ENCODE data around the gene ERCC2.
"Not testable (repeated sequence)": the region's sequence is repeated elsewhere in the genome, so short reads cannot be mapped to it uniquely, and the experiment has no call there.

The ERCC2 gene

DNA sequence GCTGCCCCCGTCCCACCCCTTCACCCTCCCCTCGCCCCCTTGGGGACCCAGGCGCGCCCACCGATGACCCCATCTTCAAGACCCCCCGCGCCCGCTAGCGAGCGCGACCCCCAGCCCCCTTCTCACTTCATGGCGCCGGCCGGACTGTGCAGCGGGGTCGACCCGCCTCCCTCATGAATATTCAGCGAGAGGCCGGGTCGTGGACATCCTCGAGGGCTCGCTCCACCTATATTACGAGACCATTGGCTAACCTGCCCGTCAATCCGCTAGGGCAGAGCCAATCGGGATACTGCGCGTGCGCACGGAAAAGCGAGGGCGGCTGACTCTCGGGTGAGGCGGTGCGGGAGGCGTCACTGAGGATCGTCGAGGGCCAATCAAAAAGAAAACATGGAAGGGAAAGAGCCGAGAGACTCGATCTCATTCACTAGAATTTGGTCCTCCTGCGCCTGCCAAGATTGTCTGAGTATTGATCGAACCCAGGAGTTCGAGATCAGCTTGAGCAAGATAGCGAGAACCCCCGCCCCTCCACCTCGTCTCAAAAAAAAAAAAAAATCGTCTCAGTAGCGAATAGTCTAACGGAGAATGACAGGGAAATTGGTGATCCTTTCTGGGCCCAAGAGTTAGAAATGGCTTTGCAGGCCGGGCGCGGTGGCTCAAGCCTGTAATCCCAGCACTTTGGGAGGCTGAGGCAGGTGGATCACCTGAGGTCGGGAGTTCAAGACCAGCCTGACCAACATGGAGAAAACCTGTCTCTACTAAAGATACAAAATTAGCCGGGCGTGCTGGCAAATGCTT is at the start of gene ERCC2:
TSS of gene ERCC2 (minus strand) at position 164 of the 795 bp plus-strand sequence. CDS start at position 131, 33 bp downstream.
- H3K4me3 ChIP-seq (ENCODE audit: low read depth, low read length): peak within 1 kb of the TSS; percentile 86
- TF ChIP-seq, protein P1, sequence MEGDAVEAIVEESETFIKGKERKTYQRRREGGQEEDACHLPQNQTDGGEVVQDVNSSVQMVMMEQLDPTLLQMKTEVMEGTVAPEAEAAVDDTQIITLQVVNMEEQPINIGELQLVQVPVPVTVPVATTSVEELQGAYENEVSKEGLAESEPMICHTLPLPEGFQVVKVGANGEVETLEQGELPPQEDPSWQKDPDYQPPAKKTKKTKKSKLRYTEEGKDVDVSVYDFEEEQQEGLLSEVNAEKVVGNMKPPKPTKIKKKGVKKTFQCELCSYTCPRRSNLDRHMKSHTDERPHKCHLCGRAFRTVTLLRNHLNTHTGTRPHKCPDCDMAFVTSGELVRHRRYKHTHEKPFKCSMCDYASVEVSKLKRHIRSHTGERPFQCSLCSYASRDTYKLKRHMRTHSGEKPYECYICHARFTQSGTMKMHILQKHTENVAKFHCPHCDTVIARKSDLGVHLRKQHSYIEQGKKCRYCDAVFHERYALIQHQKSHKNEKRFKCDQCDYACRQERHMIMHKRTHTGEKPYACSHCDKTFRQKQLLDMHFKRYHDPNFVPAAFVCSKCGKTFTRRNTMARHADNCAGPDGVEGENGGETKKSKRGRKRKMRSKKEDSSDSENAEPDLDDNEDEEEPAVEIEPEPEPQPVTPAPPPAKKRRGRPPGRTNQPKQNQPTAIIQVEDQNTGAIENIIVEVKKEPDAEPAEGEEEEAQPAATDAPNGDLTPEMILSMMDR (conservative IDR thresholded peaks at IDR 0.05; ENCODE audit: low read depth, low read length): no peak
- peak; percentile 99 for DNase-seq (ENCODE audit: low read depth)

DNA sequence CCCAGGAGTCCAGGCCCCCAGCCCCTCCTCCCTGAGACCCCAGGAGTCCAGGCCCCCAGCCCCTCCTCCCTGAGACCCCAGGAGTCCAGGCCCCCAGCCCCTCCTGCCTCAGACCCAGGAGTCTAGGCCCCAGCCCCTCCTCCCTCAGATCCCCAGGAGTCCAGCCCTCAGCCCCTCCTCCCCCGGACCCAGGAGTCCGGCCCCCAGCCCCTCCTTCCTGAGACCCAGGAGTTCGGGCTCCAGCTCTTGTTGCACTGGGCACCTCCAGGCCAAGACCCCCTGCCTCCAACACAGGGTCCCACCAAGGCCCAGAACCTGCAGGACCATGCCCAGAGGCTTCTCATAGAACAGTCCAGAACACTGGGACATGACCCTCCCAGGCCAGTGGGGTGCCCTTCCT is 49.5 kb upstream of the ERCC2 start:
- DNase-seq (ENCODE audit: low read depth): no peak
- TF ChIP-seq, protein P1 (conservative IDR thresholded peaks at IDR 0.05; ENCODE audit: low read depth, low read length): no peak
- H3K4me3 ChIP-seq (ENCODE audit: low read depth, low read length): no peak overlapping the region

DNA sequence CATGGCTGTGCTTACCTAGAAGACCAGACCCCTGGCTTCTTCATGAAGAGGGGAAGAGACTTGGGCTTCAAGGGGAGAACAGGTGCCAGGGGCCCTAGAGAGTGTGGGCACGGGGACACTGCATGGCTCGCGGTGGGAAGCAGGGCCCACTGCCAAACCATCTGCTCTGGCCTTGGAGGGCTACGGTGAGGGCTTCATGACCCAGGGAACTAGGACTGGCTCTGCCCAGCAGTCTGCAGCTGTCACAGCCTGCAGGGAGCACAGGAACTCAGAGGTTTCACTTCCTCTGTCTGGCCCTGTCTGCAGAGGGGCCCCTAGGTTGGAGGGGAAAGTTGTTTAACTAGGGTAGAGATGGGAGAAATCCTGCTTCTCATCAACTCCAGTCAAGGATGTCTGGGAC is 49.0 kb upstream of the ERCC2 start:
- TF ChIP-seq, protein P1 (conservative IDR thresholded peaks at IDR 0.05; ENCODE audit: low read depth, low read length): no peak
- H3K4me3 ChIP-seq (ENCODE audit: low read depth, low read length): no peak overlapping the region
- DNase-seq (ENCODE audit: low read depth): no peak

DNA sequence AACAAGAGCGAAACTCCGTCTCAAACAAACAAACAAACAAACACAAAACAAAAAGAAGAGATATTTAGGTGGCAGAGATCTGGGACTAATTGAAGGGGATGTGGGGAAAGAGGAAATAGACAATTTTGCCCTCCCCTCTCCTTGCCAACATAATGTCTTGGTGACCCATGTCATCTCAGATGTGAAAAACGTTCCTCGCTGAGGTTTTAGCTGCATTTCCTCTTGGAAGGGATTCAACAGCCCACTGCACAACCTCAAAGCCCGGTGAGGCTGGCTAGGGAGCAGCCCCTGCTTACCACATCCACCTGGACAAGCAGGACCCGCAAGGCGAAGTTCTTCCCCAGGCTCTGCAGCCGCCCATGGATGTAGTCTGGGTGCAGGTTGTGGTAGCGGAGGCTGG is 48.4 kb upstream of the ERCC2 start:
- TF ChIP-seq, protein P1 (conservative IDR thresholded peaks at IDR 0.05; ENCODE audit: low read depth, low read length): no peak
- no peak for DNase-seq (ENCODE audit: low read depth)
- H3K4me3 ChIP-seq (ENCODE audit: low read depth, low read length): no peak overlapping the region

DNA sequence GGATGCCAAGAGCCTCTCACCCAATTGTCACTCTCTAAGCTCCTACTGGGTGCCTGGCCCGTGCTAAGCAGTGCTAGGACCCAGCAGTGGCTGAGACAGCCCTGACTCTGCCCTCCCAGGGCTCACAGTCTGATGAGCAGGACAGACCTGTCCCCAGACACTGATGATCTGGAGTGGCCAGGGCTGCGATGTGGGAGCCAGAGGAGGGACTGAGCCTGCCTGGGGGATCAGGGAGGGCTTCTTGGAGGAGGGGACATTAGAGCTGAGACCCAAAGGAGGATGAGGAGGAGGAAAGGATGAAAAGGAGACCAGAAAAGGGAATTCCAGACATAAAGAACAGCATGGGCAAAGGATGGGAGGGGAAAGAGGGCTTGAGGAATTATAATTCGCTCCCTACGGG is 46.8 kb upstream of the ERCC2 start:
- DNase-seq (ENCODE audit: low read depth): no peak
- TF ChIP-seq, protein P1 (conservative IDR thresholded peaks at IDR 0.05; ENCODE audit: low read depth, low read length): no peak

DNA sequence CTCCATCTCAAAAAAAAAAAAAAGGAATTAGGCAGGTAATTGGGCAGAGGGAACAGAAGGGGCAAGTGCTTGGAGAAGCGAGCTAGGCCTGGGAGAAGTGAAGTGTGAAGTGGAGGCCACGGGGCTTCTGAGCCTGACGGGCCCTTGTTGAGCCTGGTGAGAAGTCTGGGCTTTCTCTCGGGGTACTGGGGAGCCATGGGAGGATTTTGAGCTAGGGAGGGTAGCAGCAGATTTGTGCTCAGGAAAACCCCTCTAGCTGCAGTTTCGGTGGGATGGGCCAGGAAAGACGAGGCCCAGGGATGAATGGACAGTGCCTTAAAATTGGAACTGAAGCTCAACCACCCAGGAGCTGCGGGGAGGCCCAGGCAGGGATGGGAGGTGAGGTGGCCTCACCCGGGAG is 44.1 kb upstream of the ERCC2 start:
- TF ChIP-seq, protein P1 (conservative IDR thresholded peaks at IDR 0.05; ENCODE audit: low read depth, low read length): no peak
- DNase-seq (ENCODE audit: low read depth): no peak

More for the DNA sequence above, 46.8 kb upstream of the ERCC2 start:
- H3K4me3 ChIP-seq (ENCODE audit: low read depth, low read length): no peak overlapping the region

DNA sequence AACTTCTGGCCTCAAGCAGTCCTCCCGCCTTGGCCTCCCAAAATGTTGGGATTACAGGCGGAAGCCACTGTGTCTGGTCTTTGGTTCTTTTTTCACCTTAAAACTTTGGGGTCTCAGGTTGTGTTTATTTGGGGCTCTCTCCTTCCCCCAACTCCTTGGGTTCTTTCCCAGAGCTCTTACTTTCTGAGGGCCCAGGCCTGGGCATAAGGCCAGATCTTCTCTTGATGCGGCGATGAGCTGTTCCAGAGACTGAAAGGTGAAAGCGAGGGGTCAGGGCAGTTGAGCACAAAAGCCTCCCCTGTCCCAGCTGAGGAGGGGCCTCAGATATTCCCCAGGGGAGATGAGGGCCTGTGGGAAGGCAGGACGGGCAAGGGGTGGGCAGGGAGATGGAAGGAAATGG is 43.1 kb upstream of the ERCC2 start:
- TF ChIP-seq, protein P1 (conservative IDR thresholded peaks at IDR 0.05; ENCODE audit: low read depth, low read length): no peak
- peak; percentile 68 for DNase-seq (ENCODE audit: low read depth)
- no peak overlapping the region for H3K4me3 ChIP-seq (ENCODE audit: low read depth, low read length)

More for the DNA sequence above, 44.1 kb upstream of the ERCC2 start:
- H3K4me3 ChIP-seq (ENCODE audit: low read depth, low read length): no peak overlapping the region

DNA sequence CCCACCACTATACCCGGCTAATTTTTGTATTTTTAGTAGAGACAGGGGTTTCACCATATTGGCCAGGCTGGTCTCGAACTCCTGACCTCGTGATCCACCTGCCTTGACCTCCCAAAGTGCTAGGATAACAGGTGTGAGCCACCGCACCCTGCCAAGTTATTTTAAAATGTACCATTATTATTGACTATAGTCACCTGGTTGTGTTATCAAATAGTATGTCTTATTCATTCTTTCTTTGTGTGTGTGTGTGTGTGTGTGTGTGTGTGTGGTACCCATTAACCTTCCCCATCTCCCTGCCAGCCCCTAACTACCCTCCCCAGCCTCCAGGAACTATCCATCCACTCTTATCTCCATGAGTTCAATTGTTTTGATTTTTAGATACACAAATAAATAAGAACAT is 40.0 kb upstream of the ERCC2 start:
- not testable (repeated sequence) for DNase-seq (ENCODE audit: low read depth); H3K4me3 ChIP-seq (ENCODE audit: low read depth, low read length)

Data from choroid plexus epithelial cell (primary cell).